ENCODE measurements around the gene LUC7L3. TPM values are rescaled to one million over a fixed set of nuclear protein-coding genes. Genes with fewer than 3 reads are reported as not detected.
A peak's percentile ranks its signal among the peaks of the same experiment; 100 is the strongest.

LUC7L3 gene
- total RNA-seq, 1 experiment from 2014 or later, result 136 TPM

DNA sequence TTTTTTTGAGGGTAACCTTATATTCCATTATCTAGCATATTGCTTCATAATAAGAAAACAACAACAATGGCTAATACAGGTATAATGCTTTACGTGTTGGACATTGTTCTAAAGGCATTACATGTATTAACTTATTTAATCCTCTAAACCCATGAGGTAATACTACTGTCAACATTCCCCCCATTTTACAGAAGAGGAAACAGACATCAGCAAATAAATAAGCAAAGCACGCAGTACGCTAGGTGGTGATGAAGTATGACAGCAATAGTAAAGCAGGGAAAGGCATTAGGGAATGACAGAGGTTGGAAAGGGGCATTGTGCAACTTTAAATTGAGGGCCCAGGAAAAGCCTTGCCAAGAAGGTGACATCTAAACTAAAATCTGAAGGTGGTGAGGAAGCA, 16.2 kb upstream of the LUC7L3 start:
- POLR2A ChIA-PET, result no interaction called here
- TF ChIP-seq, protein P1, sequence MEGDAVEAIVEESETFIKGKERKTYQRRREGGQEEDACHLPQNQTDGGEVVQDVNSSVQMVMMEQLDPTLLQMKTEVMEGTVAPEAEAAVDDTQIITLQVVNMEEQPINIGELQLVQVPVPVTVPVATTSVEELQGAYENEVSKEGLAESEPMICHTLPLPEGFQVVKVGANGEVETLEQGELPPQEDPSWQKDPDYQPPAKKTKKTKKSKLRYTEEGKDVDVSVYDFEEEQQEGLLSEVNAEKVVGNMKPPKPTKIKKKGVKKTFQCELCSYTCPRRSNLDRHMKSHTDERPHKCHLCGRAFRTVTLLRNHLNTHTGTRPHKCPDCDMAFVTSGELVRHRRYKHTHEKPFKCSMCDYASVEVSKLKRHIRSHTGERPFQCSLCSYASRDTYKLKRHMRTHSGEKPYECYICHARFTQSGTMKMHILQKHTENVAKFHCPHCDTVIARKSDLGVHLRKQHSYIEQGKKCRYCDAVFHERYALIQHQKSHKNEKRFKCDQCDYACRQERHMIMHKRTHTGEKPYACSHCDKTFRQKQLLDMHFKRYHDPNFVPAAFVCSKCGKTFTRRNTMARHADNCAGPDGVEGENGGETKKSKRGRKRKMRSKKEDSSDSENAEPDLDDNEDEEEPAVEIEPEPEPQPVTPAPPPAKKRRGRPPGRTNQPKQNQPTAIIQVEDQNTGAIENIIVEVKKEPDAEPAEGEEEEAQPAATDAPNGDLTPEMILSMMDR (IDR thresholded peaks at IDR 0.05), result no peak
- TF ChIP-seq SIN3A (IDR thresholded peaks at IDR 0.05; ENCODE audit: borderline replicate concordance, insufficient read depth, low read depth, low read length) (no peak), POLR2AphosphoS5 (IDR thresholded peaks at IDR 0.05; ENCODE audit: low read depth, low read length) (no peak)
- CTCF ChIA-PET, result interaction anchor here (1.1 kb wide), 1 partner anchor 9 kb away, joined by 3 read pairs; no protein-coding TSS in a partner anchor
- Histone ChIP-seq H3K4me1 (ENCODE audit: control insufficient read depth, insufficient read depth, low read length) (peaks cover 3% of the 10 kb centered on the region), H3K27ac (ENCODE audit: low read length) (no peak overlapping the region), H3K27me3 (ENCODE audit: control insufficient read depth, insufficient read depth, low read length) (no peaks in the 10 kb centered on the region), H3K36me3 (ENCODE audit: control insufficient read depth, insufficient read depth, low read length) (peaks cover 25% of the 10 kb centered on the region), H3K4me3 (ENCODE audit: low read depth in 2 of 2, low read length in 2 of 2) (no peak overlapping the region), H3K9me3 (ENCODE audit: control insufficient read depth, insufficient read depth, low read depth, low read length) (no peaks in the 10 kb centered on the region)
- no peak for ATAC-seq
- intact Hi-C loops (cut with micrococcal nuclease; ENCODE audit: unreplicated experiment), result no loop called here
- DNase-seq (ENCODE audit: low read depth, low spot score), result no peak
- no TSS peak for BruUV-seq (replicated peaks)
- in situ Hi-C loops (cut with HindIII; ENCODE audit: low pct_unique_long_range_greater_than_20kb, low sequenced_read_pairs), result no loop called here

DNA sequence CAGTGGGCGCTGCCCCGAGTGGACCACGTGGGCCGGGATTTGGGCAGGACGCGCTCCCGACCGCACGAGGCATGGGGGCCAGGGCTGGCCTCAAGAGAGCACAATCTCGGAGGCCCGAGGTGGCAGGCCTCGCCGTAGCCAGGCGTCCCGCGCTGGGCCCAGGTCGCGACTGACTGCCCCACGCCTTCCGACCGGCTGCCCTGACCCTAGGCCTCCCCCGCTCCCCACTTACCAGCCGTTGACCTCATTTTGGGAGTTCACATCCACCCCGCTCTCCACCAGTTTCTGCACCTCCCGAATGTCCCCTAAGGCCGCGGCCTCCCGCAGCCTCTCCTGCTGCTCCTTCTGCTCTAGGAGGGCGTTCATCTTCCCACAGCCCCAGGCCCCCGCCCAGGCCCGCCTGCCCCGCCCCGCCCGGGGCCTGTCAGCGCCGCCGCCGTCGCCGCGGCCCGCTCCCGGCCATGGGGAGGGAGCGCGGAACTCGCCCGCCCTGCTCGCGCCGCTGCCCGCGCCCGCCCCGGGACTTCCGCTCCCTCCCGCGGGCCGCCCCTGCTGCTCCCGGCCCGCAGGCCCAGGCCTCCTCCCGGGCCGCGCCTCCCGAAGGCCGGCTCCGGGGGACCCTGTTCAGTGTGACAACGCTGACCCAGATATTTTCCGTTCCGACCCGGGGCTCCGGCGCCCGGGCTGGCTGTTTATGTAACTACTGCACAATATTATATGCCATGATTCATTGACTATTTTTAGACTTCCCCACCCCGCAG, 11.9 kb upstream of the LUC7L3 start, which contains the start of gene ANKRD40:
Gene ANKRD40, minus strand, starts transcription at position 626 of the 761 bp plus-strand sequence. Its CDS starts 260 bp downstream, at position 366.
- Histone ChIP-seq H3K4me1 (ENCODE audit: control insufficient read depth, insufficient read depth, low read length) (peaks cover 14% of the 10 kb centered on the region), H3K4me3 (ENCODE audit: low read depth in 2 of 2, low read length in 2 of 2) (peak within 1 kb of the TSS; percentile 64 to 92), H3K27ac (ENCODE audit: low read length) (peak within 1 kb of the TSS; percentile 95), H3K9me3 (ENCODE audit: control insufficient read depth, insufficient read depth, low read depth, low read length) (no peaks in the 10 kb centered on the region), H3K36me3 (ENCODE audit: control insufficient read depth, insufficient read depth, low read length) (peaks cover 3% of the 10 kb centered on the region; the same call in 1 of the 2 replicates), H3K27me3 (ENCODE audit: control insufficient read depth, insufficient read depth, low read length) (no peaks in the 10 kb centered on the region)
- in situ Hi-C loops (cut with HindIII; ENCODE audit: low pct_unique_long_range_greater_than_20kb, low sequenced_read_pairs) (no loop called here), intact Hi-C loops (cut with micrococcal nuclease; ENCODE audit: unreplicated experiment) (no loop called here)
- TF ChIP-seq SIN3A (IDR thresholded peaks at IDR 0.05; ENCODE audit: borderline replicate concordance, insufficient read depth, low read depth, low read length), result peak; percentile 92
- peak; percentile 84 for TF ChIP-seq POLR2AphosphoS5 (IDR thresholded peaks at IDR 0.05; ENCODE audit: low read depth, low read length)
- TF ChIP-seq, protein P1 (IDR thresholded peaks at IDR 0.05), result no peak
- TF ChIP-seq, protein P2, sequence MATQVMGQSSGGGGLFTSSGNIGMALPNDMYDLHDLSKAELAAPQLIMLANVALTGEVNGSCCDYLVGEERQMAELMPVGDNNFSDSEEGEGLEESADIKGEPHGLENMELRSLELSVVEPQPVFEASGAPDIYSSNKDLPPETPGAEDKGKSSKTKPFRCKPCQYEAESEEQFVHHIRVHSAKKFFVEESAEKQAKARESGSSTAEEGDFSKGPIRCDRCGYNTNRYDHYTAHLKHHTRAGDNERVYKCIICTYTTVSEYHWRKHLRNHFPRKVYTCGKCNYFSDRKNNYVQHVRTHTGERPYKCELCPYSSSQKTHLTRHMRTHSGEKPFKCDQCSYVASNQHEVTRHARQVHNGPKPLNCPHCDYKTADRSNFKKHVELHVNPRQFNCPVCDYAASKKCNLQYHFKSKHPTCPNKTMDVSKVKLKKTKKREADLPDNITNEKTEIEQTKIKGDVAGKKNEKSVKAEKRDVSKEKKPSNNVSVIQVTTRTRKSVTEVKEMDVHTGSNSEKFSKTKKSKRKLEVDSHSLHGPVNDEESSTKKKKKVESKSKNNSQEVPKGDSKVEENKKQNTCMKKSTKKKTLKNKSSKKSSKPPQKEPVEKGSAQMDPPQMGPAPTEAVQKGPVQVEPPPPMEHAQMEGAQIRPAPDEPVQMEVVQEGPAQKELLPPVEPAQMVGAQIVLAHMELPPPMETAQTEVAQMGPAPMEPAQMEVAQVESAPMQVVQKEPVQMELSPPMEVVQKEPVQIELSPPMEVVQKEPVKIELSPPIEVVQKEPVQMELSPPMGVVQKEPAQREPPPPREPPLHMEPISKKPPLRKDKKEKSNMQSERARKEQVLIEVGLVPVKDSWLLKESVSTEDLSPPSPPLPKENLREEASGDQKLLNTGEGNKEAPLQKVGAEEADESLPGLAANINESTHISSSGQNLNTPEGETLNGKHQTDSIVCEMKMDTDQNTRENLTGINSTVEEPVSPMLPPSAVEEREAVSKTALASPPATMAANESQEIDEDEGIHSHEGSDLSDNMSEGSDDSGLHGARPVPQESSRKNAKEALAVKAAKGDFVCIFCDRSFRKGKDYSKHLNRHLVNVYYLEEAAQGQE (IDR thresholded peaks at IDR 0.05; ENCODE audit: insufficient read depth in 1 of 2, low read depth in 2 of 2, low read length in 1 of 2), result no peak
- no peak; the same call in 1 of the 2 replicates for TF ChIP-seq TCF7L2 (IDR thresholded peaks at IDR 0.05; ENCODE audit: low read depth, low read length)
- peak; percentile 90 for ATAC-seq
- ChIA-PET POLR2A (interaction anchor here (0.6 kb wide), 1 partner anchor 143 kb away, joined by 7 read pairs; no protein-coding TSS in a partner anchor), CTCF (interaction anchor here (0.6 to 0.9 kb wide), 6 partner anchors 12 to 146 kb away, joined by 3 to 10 read pairs (median 4); partner anchors contain the start of gene LUC7L3)
- no peak for DNase-seq (ENCODE audit: low read depth, low spot score)
- BruUV-seq (replicated peaks), result TSS peak; percentile 84

Data from Panc1 (cell line).